HFF-Myc (cell line): ENCODE results near the gene FES.

Experiments used
- DNase-seq: peaks from one replicate; pipeline ENCODE4 v3.0.0-alpha.2; 2011; ENCODE audit warnings: low read depth; ENCODE audit errors: extremely low read depth
- H3K4me3 ChIP-seq: replicated peaks from 2 replicates; pipeline ENCODE4 v1.5.1; 2011; ENCODE audit warnings: low read depth, mild to moderate bottlenecking, control low read depth, low read length
- TF ChIP-seq, protein P1 (sequence below): IDR thresholded peaks from 2 replicates; pipeline ENCODE4 v1.5.1; 2012; ENCODE audit warnings: mild to moderate bottlenecking, low read depth, low read length, control low read depth; ENCODE audit errors: missing control alignments

FES gene

DNA sequence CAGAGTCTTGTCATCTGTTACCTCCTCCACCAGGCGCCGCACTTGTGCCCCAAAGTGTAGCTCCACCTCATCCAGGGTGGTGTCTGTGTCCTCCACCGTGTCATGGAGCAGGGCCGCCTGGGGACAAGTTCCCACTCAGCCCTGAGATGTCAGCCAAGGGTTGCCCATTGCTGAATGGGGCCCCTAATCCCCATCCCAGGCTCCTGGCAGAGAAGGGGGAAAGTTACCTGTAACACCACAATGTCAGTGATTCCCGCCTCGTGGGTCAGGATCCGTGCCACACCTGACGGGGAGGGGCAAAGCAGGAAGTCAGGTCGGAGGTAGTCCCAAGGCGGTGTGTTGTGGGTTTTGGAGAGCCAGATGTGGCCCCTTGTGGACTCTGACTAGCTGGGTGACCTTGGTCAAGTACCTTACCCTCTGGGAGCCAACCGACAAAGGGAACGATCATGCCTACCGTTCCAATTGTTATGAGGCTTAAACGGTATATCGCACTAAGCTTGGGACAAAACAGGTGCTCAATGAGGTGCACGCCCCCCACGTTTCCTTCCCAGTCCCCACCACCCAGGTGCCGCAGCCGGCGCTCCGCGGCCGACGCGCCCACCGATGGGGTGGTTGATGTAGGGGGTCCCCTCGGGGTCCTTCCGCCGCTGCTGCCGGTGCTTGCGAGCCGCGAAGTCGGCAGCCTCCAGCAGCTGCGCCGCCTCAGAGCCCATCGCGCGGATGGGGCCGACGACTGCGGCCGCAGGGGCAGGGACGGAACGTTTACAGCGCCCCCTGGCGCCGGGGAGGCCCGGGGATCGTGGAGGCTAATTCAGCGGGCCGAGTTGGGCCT lies 47.7 kb downstream of the FES start, which contains the start of gene HDDC3:
Gene HDDC3, minus strand, starts transcription at position 722 of the 832 bp plus-strand sequence. Its CDS starts 9 bp downstream, at position 713.
- peak within 1 kb of the TSS; percentile 92 for H3K4me3 ChIP-seq
- TF ChIP-seq, protein P1, sequence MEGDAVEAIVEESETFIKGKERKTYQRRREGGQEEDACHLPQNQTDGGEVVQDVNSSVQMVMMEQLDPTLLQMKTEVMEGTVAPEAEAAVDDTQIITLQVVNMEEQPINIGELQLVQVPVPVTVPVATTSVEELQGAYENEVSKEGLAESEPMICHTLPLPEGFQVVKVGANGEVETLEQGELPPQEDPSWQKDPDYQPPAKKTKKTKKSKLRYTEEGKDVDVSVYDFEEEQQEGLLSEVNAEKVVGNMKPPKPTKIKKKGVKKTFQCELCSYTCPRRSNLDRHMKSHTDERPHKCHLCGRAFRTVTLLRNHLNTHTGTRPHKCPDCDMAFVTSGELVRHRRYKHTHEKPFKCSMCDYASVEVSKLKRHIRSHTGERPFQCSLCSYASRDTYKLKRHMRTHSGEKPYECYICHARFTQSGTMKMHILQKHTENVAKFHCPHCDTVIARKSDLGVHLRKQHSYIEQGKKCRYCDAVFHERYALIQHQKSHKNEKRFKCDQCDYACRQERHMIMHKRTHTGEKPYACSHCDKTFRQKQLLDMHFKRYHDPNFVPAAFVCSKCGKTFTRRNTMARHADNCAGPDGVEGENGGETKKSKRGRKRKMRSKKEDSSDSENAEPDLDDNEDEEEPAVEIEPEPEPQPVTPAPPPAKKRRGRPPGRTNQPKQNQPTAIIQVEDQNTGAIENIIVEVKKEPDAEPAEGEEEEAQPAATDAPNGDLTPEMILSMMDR, result peak; percentile 93
- peak; percentile 36 for DNase-seq

- TF ChIP-seq, protein P1, result no peak
- peak overlapping the region; percentile 92 for H3K4me3 ChIP-seq
- no peak for DNase-seq
Observed at GRCh38 chr15:90932660-90932991, 48.3 kb downstream of the FES start.

DNA sequence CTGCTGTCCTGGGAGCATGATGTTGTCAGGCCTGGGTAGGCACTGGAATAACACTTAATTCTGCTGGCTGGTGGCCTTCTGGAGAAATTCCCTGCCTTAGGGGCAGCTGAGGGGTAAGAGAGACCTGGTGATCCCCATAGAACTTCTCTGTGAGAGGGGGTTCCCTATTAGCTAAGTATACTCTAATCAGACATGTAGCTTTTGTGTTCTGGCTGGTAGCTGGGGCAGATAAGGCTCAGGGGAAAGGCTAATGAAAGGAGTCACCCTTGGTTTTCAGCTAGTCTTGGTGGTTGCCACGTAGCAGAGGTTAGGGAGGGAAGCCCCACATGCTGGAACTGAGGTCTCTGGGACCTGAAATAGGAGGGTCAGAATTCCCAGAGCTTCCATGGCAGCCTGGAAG lies 49.0 kb downstream of the FES start:
- TF ChIP-seq, protein P1, result no peak
- H3K4me3 ChIP-seq, result no peak overlapping the region
- no peak for DNase-seq

GRCh38 chr15:90934256-90934948 lies 50.1 kb downstream of the FES start:
- peak overlapping the region; percentile 82 for H3K4me3 ChIP-seq
- TF ChIP-seq, protein P1, result peak; percentile 91
- peak; percentile 65 for DNase-seq

DNA sequence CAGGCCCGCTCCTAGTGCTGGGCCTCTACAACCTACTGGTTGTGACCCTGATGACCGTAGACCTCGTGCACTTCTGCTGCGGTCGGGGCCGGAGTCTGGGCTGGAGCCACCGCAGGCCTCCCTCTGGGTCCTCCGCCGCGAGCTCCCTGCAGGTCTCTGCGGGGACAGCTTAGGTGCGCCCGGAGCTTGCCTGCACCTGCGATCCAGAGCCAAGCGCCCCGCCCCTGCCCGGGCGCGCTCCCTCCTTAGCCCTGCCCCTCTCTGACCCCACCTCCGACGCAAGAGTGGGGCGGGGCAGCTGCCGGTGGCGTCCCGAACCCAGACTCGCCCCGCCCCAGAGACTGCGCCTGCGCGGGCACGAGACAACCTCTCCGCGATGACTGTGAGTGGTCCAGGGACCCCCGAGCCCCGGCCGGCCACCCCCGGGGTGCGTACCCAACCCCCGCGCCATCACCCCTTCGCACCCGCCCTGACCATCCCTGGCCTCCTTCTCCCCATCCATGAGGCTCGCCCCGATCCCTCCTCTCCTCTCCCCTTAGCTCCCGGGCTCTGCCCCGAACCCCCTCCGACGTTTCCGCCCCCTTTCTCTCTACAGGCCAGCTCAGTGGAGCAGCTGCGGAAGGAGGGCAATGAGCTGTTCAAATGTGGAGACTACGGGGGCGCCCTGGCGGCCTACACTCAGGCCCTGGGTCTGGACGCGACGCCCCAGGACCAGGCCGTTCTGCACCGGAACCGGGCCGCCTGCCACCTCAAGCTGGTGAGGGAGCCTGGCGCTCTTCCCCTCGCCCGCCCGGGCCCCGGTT lies 50.8 kb downstream of the FES start, which contains the start of gene UNC45A:
Gene UNC45A, plus strand, starts transcription at position 337 of the 803 bp plus-strand sequence. Its CDS starts 40 bp downstream, at position 377.
- TF ChIP-seq, protein P1, result no peak
- H3K4me3 ChIP-seq, result peak within 1 kb of the TSS; percentile 82
- peak; percentile 39 for DNase-seq

DNA sequence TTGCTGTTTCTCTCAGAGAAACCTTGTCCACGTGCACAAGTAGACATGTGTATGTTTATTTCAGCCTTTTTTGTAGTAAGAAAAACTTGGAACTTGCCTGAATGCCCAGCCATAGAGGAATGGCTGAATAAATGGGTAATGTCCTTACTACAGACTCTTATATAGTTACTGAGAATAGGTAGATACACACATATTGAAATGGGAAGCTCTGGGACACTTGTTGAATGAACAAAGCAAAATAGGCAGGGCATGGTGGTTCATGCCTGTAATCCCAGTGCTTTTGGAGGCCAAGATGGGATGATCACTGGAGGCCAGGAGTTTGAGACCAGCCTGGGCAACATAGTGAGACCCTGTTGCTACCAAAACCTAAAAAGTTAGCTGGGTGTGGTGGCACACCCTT lies 52.5 kb downstream of the FES start:
- TF ChIP-seq, protein P1, result no peak
- H3K4me3 ChIP-seq, result peak overlapping the region; percentile 82
- no peak for DNase-seq
